Fibroblast of lung (primary cell): ENCODE data around the gene MBD5.

Source experiments
- EZH2 ChIP-seq: IDR thresholded peaks from 2 replicates; pipeline ENCODE4 v1.5.1; 2012; ENCODE audit warnings: low read length, control low read depth, mild to moderate bottlenecking; ENCODE audit errors: missing control alignments
- TF ChIP-seq, protein P1 (sequence below), 2 donors: IDR thresholded peaks in 1 of 2; conservative IDR thresholded peaks in 1 of 2; 1 replicate in 1 of 2; 2 replicates in 1 of 2; pipeline ENCODE4 v1.5.1; 2011 to 2012; ENCODE audit warnings: low read length in 2 of 2, control low read depth in 1 of 2, inconsistent platforms in 1 of 2, low read depth in 1 of 2, mild to moderate bottlenecking in 1 of 2

DNA sequence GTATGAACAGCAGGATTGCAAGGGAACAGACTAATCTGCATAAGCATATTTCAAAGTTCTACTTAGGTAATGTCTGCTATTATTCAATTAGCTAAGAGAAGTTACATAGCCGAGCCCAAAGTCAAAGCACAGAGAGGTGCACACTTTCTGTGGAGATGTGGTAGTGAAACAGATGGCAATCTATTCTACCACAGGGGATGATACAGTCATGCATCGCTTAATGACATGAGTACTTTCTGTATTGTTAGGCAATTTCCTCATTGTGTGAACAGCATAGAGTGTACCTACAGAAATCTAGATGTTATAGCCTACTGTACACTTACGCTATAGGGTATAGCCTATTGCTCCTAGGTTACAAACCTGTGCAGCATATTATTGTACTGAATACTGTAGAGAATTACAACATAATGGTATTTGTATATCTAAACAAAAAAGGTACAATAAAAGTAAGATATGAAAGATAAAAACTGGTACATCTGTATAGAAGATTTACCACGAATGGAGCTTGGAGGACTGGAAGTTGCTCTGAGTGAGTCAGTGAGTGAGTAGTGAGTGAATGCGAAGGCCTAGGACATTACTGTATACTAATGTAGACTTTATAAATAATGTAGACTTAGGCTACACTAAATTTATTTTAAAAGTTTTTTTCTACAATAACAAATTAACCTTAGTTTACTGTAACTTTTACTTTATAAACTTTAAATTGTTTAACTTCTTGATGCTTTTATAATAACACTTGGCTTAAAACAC is 197.6 kb downstream of the MBD5 start:
- TF ChIP-seq, protein P1, sequence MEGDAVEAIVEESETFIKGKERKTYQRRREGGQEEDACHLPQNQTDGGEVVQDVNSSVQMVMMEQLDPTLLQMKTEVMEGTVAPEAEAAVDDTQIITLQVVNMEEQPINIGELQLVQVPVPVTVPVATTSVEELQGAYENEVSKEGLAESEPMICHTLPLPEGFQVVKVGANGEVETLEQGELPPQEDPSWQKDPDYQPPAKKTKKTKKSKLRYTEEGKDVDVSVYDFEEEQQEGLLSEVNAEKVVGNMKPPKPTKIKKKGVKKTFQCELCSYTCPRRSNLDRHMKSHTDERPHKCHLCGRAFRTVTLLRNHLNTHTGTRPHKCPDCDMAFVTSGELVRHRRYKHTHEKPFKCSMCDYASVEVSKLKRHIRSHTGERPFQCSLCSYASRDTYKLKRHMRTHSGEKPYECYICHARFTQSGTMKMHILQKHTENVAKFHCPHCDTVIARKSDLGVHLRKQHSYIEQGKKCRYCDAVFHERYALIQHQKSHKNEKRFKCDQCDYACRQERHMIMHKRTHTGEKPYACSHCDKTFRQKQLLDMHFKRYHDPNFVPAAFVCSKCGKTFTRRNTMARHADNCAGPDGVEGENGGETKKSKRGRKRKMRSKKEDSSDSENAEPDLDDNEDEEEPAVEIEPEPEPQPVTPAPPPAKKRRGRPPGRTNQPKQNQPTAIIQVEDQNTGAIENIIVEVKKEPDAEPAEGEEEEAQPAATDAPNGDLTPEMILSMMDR (conservative IDR thresholded peaks at IDR 0.05 in 1 of 2, IDR thresholded peaks at IDR 0.05 in 1 of 2; ENCODE audit: low read depth in 1 of 2, low read length in 2 of 2), result no peak
- TF ChIP-seq EZH2, result no peak
